CD8-positive, alpha-beta memory T cell (primary cell): ENCODE results near the gene ANKRD12. TPM values are rescaled to one million over a fixed set of nuclear protein-coding genes. Genes with fewer than 3 reads are reported as not detected.
"Not testable (repeated sequence)": the region's sequence is repeated elsewhere in the genome, so short reads cannot be mapped to it uniquely, and the experiment has no call there.

Source experiments
- CTCF ChIA-PET: fragments of 350-600 bp; sonication (Branson Sonifier 250); formaldehyde crosslinking; loops from one replicate; lab custom pipeline; 2021; ENCODE audit warnings: antibody characterized with exemption; lab: Charles Lee
- POLR2A ChIA-PET: fragments of 350-600 bp; sonication (Branson Sonifier 250); formaldehyde crosslinking; loops from one replicate; lab custom pipeline; 2021; ENCODE audit warnings: antibody characterized with exemption; lab: Charles Lee
- DNase-seq, 5 donors: peaks; one replicate each; pipeline versions ENCODE4 v3.0.0 to v3.0.0-alpha.2; 2020 to 2022; ENCODE audit warnings: mixed read lengths in 1 of 5
- H3K27ac ChIP-seq: one replicate; pipeline ENCODE4 v1.7.0; 2013; ENCODE audit warnings: low read depth, mild to moderate bottlenecking, low read length, moderate library complexity
- H3K27me3 ChIP-seq: 2 replicates; pipeline ENCODE4 v1.7.0; 2013; ENCODE audit warnings: low read length, mild to moderate bottlenecking; ENCODE audit not compliant: insufficient read depth, poor library complexity, severe bottlenecking
- H3K36me3 ChIP-seq: 2 replicates; pipeline ENCODE4 v1.7.0; 2013; ENCODE audit warnings: mild to moderate bottlenecking, low read length, moderate library complexity; ENCODE audit not compliant: insufficient read depth
- H3K4me1 ChIP-seq: 2 replicates; pipeline ENCODE4 v1.7.0; 2013; ENCODE audit warnings: mild to moderate bottlenecking, low read length, moderate library complexity; ENCODE audit not compliant: insufficient read depth
- H3K4me3 ChIP-seq: 2 replicates; pipeline ENCODE4 v1.7.0; 2013; ENCODE audit warnings: mild to moderate bottlenecking, low read length
- H3K9me3 ChIP-seq: 2 replicates; pipeline ENCODE4 v1.7.0; 2013; ENCODE audit warnings: mild to moderate bottlenecking, low read length
- H3K27ac Mint-ChIP-seq, 8 donors: one replicate each; pipeline ENCODE4 v1.8.0; 2020 to 2021; ENCODE audit warnings: mixed read lengths in 8 of 8, mild to moderate bottlenecking in 6 of 8, inconsistent platforms in 3 of 8, moderate library complexity in 3 of 8
- H3K27me3 Mint-ChIP-seq, 2 donors: one replicate each; pipeline ENCODE4 v1.8.0; 2020 to 2021; ENCODE audit warnings: mixed read lengths in 2 of 2, mild to moderate bottlenecking in 1 of 2, moderate library complexity in 1 of 2
- H3K36me3 Mint-ChIP-seq, 3 donors: one replicate each; pipeline ENCODE4 v1.8.0; 2020 to 2021; ENCODE audit warnings: mixed read lengths in 3 of 3, inconsistent platforms in 1 of 3, mild to moderate bottlenecking in 1 of 3
- H3K4me1 Mint-ChIP-seq, 3 donors: one replicate each; pipeline ENCODE4 v1.8.0; 2020 to 2021; ENCODE audit warnings: mixed read lengths in 3 of 3, inconsistent platforms in 1 of 3, mild to moderate bottlenecking in 1 of 3
- H3K4me3 Mint-ChIP-seq, 7 donors: one replicate each; pipeline ENCODE4 v1.8.0; 2020 to 2021; ENCODE audit warnings: mixed read lengths in 7 of 7, mild to moderate bottlenecking in 6 of 7, moderate library complexity in 4 of 7, inconsistent platforms in 2 of 7
- H3K9me3 Mint-ChIP-seq, 5 donors: one replicate each; pipeline ENCODE4 v1.8.0; 2020 to 2022; ENCODE audit warnings: mixed read lengths in 5 of 5, mild to moderate bottlenecking in 3 of 5, moderate library complexity in 2 of 5, inconsistent platforms in 1 of 5
- polyA plus RNA-seq: library from polyadenylated mRNA; unstranded; fragments of 300-500 nt; fragmentation: Illumina TruSeq; gene quantifications from one replicate; pipeline ENCODE4 v1.2.3, GENCODE V29; 2021
- total RNA-seq, 2 experiments: library from RNA; stranded (reverse); gene quantifications; one replicate each; pipeline ENCODE4 v1.2.3, GENCODE V29; 2021

Gene ANKRD12
- total and polyA plus RNA-seq, 3 experiments from 2014 or later = 66.6 to 109 (median 67.6) TPM

GRCh38 chr18:9249254-9249653, 112.7 kb downstream of the ANKRD12 start:
- H3K27ac Mint-ChIP-seq = peak overlapping the region in 1 of 8 donors; percentile 76
- H3K4me1 Mint-ChIP-seq = peaks cover 0 to 9% (median 8%) of the 10 kb centered on the region in 3 donors
- H3K9me3 Mint-ChIP-seq = no peaks in the 10 kb centered on the region
- no peaks in the 10 kb centered on the region for H3K36me3 ChIP-seq
- no peaks in the 10 kb centered on the region for H3K9me3 ChIP-seq
- H3K4me1 ChIP-seq = no peaks in the 10 kb centered on the region
- peaks cover 17 to 58% (median 18%) of the 10 kb centered on the region in 3 donors for H3K36me3 Mint-ChIP-seq
- H3K4me3 Mint-ChIP-seq = no peak overlapping the region
- no peak overlapping the region for H3K4me3 ChIP-seq
- no peaks in the 10 kb centered on the region for H3K27me3 Mint-ChIP-seq
- no peaks in the 10 kb centered on the region for H3K27me3 ChIP-seq
- CTCF ChIA-PET = no interaction called here
- POLR2A ChIA-PET = no interaction called here
- no peak for DNase-seq
- H3K27ac ChIP-seq = no peak overlapping the region

GRCh38 chr18:9259173-9259572, 122.6 kb downstream of the ANKRD12 start:
- POLR2A ChIA-PET = no interaction called here
- Mint-ChIP-seq H3K36me3 (peaks cover 29 to 67% (median 39%) of the 10 kb centered on the region in 3 donors), H3K9me3 (peaks cover 0 to 3% (median 0%) of the 10 kb centered on the region in 5 donors), H3K27ac (no peak overlapping the region), H3K4me1 (peaks cover 13 to 19% (median 18%) of the 10 kb centered on the region in 3 donors), H3K27me3 (no peaks in the 10 kb centered on the region), H3K4me3 (no peak overlapping the region)
- CTCF ChIA-PET = no interaction called here
- no peaks in the 10 kb centered on the region for H3K4me1 ChIP-seq
- peaks cover 5% of the 10 kb centered on the region for H3K36me3 ChIP-seq
- DNase-seq = no peak
- H3K27ac ChIP-seq = no peak overlapping the region
- no peaks in the 10 kb centered on the region for H3K9me3 ChIP-seq
- H3K4me3 ChIP-seq = no peak overlapping the region
- H3K27me3 ChIP-seq = no peaks in the 10 kb centered on the region

- Mint-ChIP-seq H3K4me1 (peaks cover 6 to 18% (median 13%) of the 10 kb centered on the region in 3 donors), H3K27me3 (no peaks in the 10 kb centered on the region), H3K36me3 (peaks cover 21 to 66% (median 34%) of the 10 kb centered on the region in 3 donors), H3K9me3 (no peaks in the 10 kb centered on the region), H3K4me3 (no peak overlapping the region), H3K27ac (peak overlapping the region in 5 of 8 donors; percentile 5 to 66 (median 32))
- ChIA-PET CTCF (no interaction called here), POLR2A (no interaction called here)
- Histone ChIP-seq H3K36me3 (peaks cover 9% of the 10 kb centered on the region), H3K27ac (no peak overlapping the region), H3K4me3 (no peak overlapping the region), H3K9me3 (no peaks in the 10 kb centered on the region), H3K27me3 (no peaks in the 10 kb centered on the region), H3K4me1 (no peaks in the 10 kb centered on the region)
- DNase-seq = no peak
Observed at GRCh38 chr18:9260388-9261380, 124.1 kb downstream of the ANKRD12 start.

- CTCF ChIA-PET = no interaction called here
- Mint-ChIP-seq H3K36me3 (peaks cover 20 to 56% (median 28%) of the 10 kb centered on the region in 3 donors), H3K9me3 (no peaks in the 10 kb centered on the region), H3K27ac (peak overlapping the region in 2 of 8 donors; percentile 46 to 79), H3K4me1 (peaks cover 4 to 13% (median 7%) of the 10 kb centered on the region in 3 donors), H3K27me3 (no peaks in the 10 kb centered on the region), H3K4me3 (no peak overlapping the region)
- Histone ChIP-seq H3K27me3 (no peaks in the 10 kb centered on the region), H3K27ac (no peak overlapping the region), H3K4me1 (no peaks in the 10 kb centered on the region), H3K36me3 (peaks cover 9% of the 10 kb centered on the region), H3K9me3 (no peaks in the 10 kb centered on the region), H3K4me3 (no peak overlapping the region)
- DNase-seq = no peak
- POLR2A ChIA-PET = no interaction called here
Observed at GRCh38 chr18:9263264-9263663, 126.7 kb downstream of the ANKRD12 start.

GRCh38 chr18:9264797-9265196, 128.2 kb downstream of the ANKRD12 start:
- H3K27ac ChIP-seq, H3K27me3 Mint-ChIP-seq, H3K4me1 ChIP-seq, H3K4me3 Mint-ChIP-seq, H3K36me3 ChIP-seq, DNase-seq, H3K9me3 Mint-ChIP-seq, H3K9me3 ChIP-seq, POLR2A ChIA-PET, CTCF ChIA-PET, H3K4me3 ChIP-seq, H3K27me3 ChIP-seq: not testable (repeated sequence)
- H3K4me1 Mint-ChIP-seq = peaks cover 4 to 13% (median 7%) of the 10 kb centered on the region in 3 donors
- H3K27ac Mint-ChIP-seq = peak overlapping the region in 2 of 8 donors; percentile 19 to 26
- peaks cover 23 to 61% (median 25%) of the 10 kb centered on the region in 3 donors for H3K36me3 Mint-ChIP-seq

- no peak overlapping the region for H3K27ac ChIP-seq
- H3K4me3 ChIP-seq = no peak overlapping the region
- no peaks in the 10 kb centered on the region for H3K27me3 ChIP-seq
- H3K4me1 Mint-ChIP-seq = no peaks in the 10 kb centered on the region
- ChIA-PET POLR2A (no interaction called here), CTCF (no interaction called here)
- H3K27ac Mint-ChIP-seq = peak overlapping the region in 1 of 8 donors; percentile 7
- no peaks in the 10 kb centered on the region for H3K9me3 Mint-ChIP-seq
- H3K4me3 Mint-ChIP-seq = no peak overlapping the region
- H3K9me3 ChIP-seq = no peaks in the 10 kb centered on the region
- no peak for DNase-seq
- no peaks in the 10 kb centered on the region for H3K4me1 ChIP-seq
- H3K36me3 Mint-ChIP-seq = peaks cover 12 to 74% (median 22%) of the 10 kb centered on the region in 3 donors
- H3K36me3 ChIP-seq = peaks cover 13% of the 10 kb centered on the region
- H3K27me3 Mint-ChIP-seq = no peaks in the 10 kb centered on the region
Observed at GRCh38 chr18:9273221-9273620, 136.6 kb downstream of the ANKRD12 start.

GRCh38 chr18:9275890-9276289, 139.3 kb downstream of the ANKRD12 start:
- Histone ChIP-seq H3K36me3 (peaks cover 24% of the 10 kb centered on the region), H3K4me1 (no peaks in the 10 kb centered on the region), H3K27me3 (no peaks in the 10 kb centered on the region), H3K4me3 (no peak overlapping the region), H3K27ac (no peak overlapping the region), H3K9me3 (no peaks in the 10 kb centered on the region)
- Mint-ChIP-seq H3K27me3 (no peaks in the 10 kb centered on the region), H3K36me3 (peaks cover 5 to 79% (median 24%) of the 10 kb centered on the region in 3 donors), H3K4me3 (no peak overlapping the region), H3K9me3 (no peaks in the 10 kb centered on the region), H3K27ac (peak overlapping the region in 1 of 8 donors; percentile 15), H3K4me1 (no peaks in the 10 kb centered on the region)
- CTCF ChIA-PET = interaction anchor here (1.2 kb wide), 1 partner anchor 241 kb away, joined by 3 read pairs; no protein-coding TSS in a partner anchor
- POLR2A ChIA-PET = no interaction called here
- no peak for DNase-seq

GRCh38 chr18:9278028-9278427, 141.4 kb downstream of the ANKRD12 start:
- no peak overlapping the region for H3K4me3 ChIP-seq
- peaks cover 24% of the 10 kb centered on the region for H3K36me3 ChIP-seq
- no peak overlapping the region for H3K27ac ChIP-seq
- POLR2A ChIA-PET = interaction anchor here (0.7 kb wide), 1 partner anchor 157 kb away, joined by 4 read pairs; no protein-coding TSS in a partner anchor
- H3K9me3 ChIP-seq = no peaks in the 10 kb centered on the region
- peak overlapping the region in 2 of 8 donors; percentile 39 to 75 for H3K27ac Mint-ChIP-seq
- peaks cover 5 to 77% (median 25%) of the 10 kb centered on the region in 3 donors for H3K36me3 Mint-ChIP-seq
- CTCF ChIA-PET = no interaction called here
- H3K4me1 ChIP-seq = no peaks in the 10 kb centered on the region
- no peak overlapping the region for H3K4me3 Mint-ChIP-seq
- H3K4me1 Mint-ChIP-seq = no peaks in the 10 kb centered on the region
- no peaks in the 10 kb centered on the region for H3K9me3 Mint-ChIP-seq
- no peak for DNase-seq
- H3K27me3 Mint-ChIP-seq = no peaks in the 10 kb centered on the region
- H3K27me3 ChIP-seq = no peaks in the 10 kb centered on the region
